Liver (tissue), 9 donors: ENCODE results near the gene DNHD1. TPM values are rescaled to one million over a fixed set of nuclear protein-coding genes. Genes with fewer than 3 reads are reported as not detected.

Experiments
- DNase-seq: peaks from one replicate; pipeline ENCODE4 v3.0.0-alpha.2; 2017; ENCODE audit warnings: low spot score
- H3K27ac ChIP-seq, 2 donors: one replicate each; pipeline ENCODE4 v1.7.0; 2013; ENCODE audit warnings: inconsistent platforms in 2 of 2, low read length in 2 of 2, control low read depth in 1 of 2, low read depth in 1 of 2, mild to moderate bottlenecking in 1 of 2
- H3K27me3 ChIP-seq, 4 donors: one replicate each; pipeline versions ENCODE4 v1.6.1 to v1.7.0; 2013; ENCODE audit warnings: low read length in 3 of 4, inconsistent platforms in 1 of 4, mild to moderate bottlenecking in 1 of 4, moderate library complexity in 1 of 4; ENCODE audit not compliant: control insufficient read depth in 4 of 4, insufficient read depth in 4 of 4
- H3K36me3 ChIP-seq, 4 donors: one replicate each; pipeline versions ENCODE4 v1.6.1 to v1.7.0; 2013; ENCODE audit warnings: low read length in 3 of 4, mild to moderate bottlenecking in 3 of 4, low read depth in 1 of 4, moderate library complexity in 1 of 4; ENCODE audit not compliant: control insufficient read depth in 4 of 4, insufficient read depth in 3 of 4
- H3K4me1 ChIP-seq, 4 donors: one replicate each; pipeline versions ENCODE4 v1.6.1 to v1.7.0; 2013; ENCODE audit warnings: low read length in 3 of 4, mild to moderate bottlenecking in 3 of 4, moderate library complexity in 1 of 4; ENCODE audit not compliant: control insufficient read depth in 4 of 4, insufficient read depth in 4 of 4
- H3K4me3 ChIP-seq, 3 donors: one replicate each; pipeline versions ENCODE4 v1.6.1 to v1.7.0; 2013; ENCODE audit warnings: low read length in 3 of 3, control low read depth in 1 of 3, low read depth in 1 of 3, mild to moderate bottlenecking in 1 of 3
- H3K9ac ChIP-seq, 2 donors: one replicate each; pipeline ENCODE4 v1.7.0; 2013; ENCODE audit warnings: low read length in 2 of 2, mild to moderate bottlenecking in 2 of 2, moderate library complexity in 2 of 2, control low read depth in 1 of 2, low read depth in 1 of 2
- H3K9me3 ChIP-seq, 4 donors: one replicate each; pipeline versions ENCODE4 v1.6.1 to v1.7.0; 2013; ENCODE audit warnings: low read length in 3 of 4; ENCODE audit not compliant: control insufficient read depth in 4 of 4
- FOXA2 ChIP-seq: IDR thresholded peaks from 2 replicates; pipeline ENCODE4 v1.6.1; 2016; ENCODE audit warnings: antibody characterized with exemption
- JUND ChIP-seq, 2 donors: IDR thresholded peaks; 2 replicates each; pipeline ENCODE4 v1.6.1; 2016; ENCODE audit warnings: antibody characterized with exemption in 2 of 2
- SP1 ChIP-seq: IDR thresholded peaks from 2 replicates; pipeline ENCODE4 v1.6.1; 2018; ENCODE audit warnings: antibody characterized with exemption, mild to moderate bottlenecking
- TAF1 ChIP-seq: conservative IDR thresholded peaks from 2 replicates; pipeline ENCODE4 v1.6.1; 2016; ENCODE audit warnings: antibody characterized with exemption, mild to moderate bottlenecking
- WGBS: extraction: QIAGEN DNeasy Blood & Tissue Kit; methylation state at CpG from one replicate; pipeline ENCODE4 v1.1.7; 2013; 5-methylcytosine and 5-hydroxymethylcytosine counted together
- polyA plus RNA-seq, 2 donors: library from polyadenylated mRNA; stranded (reverse) in 1 of 2; unstranded in 1 of 2; fragments of 200-250 nt in 1 of 2; fragments of >200 nt in 1 of 2; fragmentation: Nextera tagmentation in 1 of 2; extraction: Ambion mirVana in 1 of 2; gene quantifications; one replicate each; pipeline versions ENCODE4 v1.2.1 to v1.2.3, GENCODE V29; 2013 to 2015
- total RNA-seq, 2 donors: library from RNA; depleted of rRNA; stranded (reverse); fragments of >200 nt; gene quantifications; one replicate each; pipeline ENCODE4 v1.2.3, GENCODE V29; 2014
- TF ChIP-seq, protein P1 (sequence below): IDR thresholded peaks from 2 replicates; pipeline ENCODE4 v1.6.1; 2016; ENCODE audit warnings: antibody characterized with exemption, mild to moderate bottlenecking
- TF ChIP-seq, protein P2 (sequence below): IDR thresholded peaks from 2 replicates; pipeline ENCODE4 v1.6.1; 2016; ENCODE audit warnings: antibody characterized with exemption
- TF ChIP-seq, protein P3 (sequence below): IDR thresholded peaks from 2 replicates; pipeline ENCODE4 v1.6.1; 2016; ENCODE audit warnings: antibody characterized with exemption
- TF ChIP-seq, protein P4 (sequence below): IDR thresholded peaks from 2 replicates; pipeline ENCODE4 v1.6.1; 2016; ENCODE audit warnings: antibody characterized with exemption
- donor health status: healthy.
- donor health status: healthy.
- donor health status: healthy.
- donor health status: healthy.
- donor health status: healthy.

The DNHD1 gene
- total and polyA plus RNA-seq, 4 donors: 2.1 to 23.6 (median 5.0) TPM

DNA sequence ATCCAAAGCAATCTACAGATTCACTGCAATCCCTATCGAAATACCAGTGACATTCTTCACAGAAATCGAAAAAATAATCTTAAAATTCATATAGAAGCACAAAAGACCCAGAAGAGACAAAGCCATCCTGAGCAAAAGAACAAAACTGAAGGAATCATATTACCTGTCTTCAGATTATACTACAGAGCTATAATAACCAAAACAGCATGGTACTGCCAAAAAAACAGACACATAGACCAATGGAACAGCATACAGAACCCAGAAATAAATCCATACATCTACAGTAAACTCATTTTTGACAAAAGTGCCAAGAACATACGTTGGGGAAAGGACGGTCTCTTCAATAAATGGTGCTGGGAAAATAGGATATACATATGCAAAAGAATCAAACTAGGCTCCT lies 87.4 kb downstream of the DNHD1 start (continued):
- TF ChIP-seq, protein P1, sequence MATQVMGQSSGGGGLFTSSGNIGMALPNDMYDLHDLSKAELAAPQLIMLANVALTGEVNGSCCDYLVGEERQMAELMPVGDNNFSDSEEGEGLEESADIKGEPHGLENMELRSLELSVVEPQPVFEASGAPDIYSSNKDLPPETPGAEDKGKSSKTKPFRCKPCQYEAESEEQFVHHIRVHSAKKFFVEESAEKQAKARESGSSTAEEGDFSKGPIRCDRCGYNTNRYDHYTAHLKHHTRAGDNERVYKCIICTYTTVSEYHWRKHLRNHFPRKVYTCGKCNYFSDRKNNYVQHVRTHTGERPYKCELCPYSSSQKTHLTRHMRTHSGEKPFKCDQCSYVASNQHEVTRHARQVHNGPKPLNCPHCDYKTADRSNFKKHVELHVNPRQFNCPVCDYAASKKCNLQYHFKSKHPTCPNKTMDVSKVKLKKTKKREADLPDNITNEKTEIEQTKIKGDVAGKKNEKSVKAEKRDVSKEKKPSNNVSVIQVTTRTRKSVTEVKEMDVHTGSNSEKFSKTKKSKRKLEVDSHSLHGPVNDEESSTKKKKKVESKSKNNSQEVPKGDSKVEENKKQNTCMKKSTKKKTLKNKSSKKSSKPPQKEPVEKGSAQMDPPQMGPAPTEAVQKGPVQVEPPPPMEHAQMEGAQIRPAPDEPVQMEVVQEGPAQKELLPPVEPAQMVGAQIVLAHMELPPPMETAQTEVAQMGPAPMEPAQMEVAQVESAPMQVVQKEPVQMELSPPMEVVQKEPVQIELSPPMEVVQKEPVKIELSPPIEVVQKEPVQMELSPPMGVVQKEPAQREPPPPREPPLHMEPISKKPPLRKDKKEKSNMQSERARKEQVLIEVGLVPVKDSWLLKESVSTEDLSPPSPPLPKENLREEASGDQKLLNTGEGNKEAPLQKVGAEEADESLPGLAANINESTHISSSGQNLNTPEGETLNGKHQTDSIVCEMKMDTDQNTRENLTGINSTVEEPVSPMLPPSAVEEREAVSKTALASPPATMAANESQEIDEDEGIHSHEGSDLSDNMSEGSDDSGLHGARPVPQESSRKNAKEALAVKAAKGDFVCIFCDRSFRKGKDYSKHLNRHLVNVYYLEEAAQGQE: no peak
- TF ChIP-seq SP1: no peak
- TF ChIP-seq, protein P2, sequence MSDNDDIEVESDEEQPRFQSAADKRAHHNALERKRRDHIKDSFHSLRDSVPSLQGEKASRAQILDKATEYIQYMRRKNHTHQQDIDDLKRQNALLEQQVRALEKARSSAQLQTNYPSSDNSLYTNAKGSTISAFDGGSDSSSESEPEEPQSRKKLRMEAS: no peak

DNA sequence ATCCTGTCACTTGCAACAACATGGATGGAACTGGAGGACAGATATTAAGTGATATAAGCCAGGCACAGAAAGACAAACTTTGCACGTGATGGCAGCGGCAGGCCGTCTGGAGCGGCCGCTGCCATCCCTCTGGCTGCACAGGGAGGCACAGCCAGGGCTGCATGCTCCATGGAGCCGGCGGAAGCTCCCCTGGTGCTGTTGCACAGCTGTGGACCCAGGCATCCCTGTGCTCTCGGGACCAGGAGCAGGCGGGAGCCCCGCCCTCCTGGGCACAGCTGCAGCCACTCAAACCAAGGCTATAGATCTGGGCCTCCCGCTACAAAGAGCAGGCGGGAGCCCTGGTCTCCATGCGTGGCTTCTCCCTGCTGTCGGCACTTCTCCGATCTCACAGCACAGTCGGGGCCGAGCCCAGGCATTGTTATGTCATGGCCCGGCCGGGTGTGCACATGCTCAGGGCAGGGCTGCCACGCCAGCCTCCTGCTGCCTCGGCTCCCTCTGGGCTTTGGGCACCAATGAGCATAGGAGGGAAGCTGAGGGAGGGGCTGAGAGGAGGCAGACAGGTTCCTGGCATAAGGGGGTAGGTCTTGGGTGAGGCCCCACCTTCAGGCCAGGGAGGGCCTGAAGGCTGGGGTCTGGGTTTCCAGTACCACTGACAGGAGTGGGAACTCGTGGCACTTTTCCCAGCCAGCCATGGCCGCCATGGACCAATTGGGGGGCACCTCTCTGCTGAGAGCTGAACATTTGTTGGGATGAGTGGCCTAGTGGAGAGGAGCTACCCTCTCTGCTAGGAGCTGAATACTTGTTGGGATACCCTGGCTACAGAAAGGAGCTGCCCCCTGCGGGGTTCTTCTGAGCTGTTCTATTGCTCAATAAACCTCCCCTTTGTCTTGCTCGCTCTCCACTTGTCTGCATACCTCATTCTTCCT lies 89.6 kb downstream of the DNHD1 start:
- DNase-seq: no peak
- whole genome bisulfite sequencing: 97% methylated on average over 25 of the region's 25 CpGs

DNA sequence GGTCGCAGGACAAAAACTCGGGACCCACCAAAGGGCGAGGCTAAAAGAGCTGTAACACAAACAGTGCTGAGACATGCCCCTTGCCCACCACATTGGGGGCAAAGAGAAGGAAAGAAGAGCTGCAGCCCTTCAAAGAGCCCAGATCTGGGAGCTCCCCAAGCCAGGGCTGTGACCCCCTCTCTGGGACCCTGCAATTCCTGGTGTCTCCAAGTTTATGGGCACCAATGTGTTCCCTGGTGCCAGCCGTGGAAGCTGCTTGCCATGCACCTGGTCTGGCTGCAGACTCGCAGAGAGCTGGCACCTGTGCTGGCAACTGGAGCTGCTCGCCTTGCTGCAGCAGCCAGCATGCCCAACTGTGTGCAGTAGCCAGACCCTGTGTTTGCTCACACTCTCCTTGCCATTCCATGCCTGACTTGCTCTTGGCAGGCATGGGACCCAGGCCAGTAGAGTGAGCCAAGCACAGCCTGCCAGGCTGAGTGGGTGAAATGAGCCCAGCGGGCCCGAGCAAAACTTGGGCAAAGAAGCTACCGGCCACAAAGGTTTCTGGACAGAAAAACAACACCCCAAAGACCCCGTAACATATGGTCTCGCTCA lies 90.4 kb downstream of the DNHD1 start:
- 67% methylated on average over 11 of the region's 11 CpGs for WGBS
- no peak for DNase-seq
- H3K4me3 ChIP-seq: no peak overlapping the region

More for the DNA sequence above, 89.6 kb downstream of the DNHD1 start:
- Histone ChIP-seq H3K4me3 (no peak overlapping the region), H3K9me3 (peaks cover 0 to 9% (median 3%) of the 10 kb centered on the region in 4 donors), H3K27ac (no peak overlapping the region), H3K4me1 (peaks cover 0 to 3% (median 1%) of the 10 kb centered on the region in 4 donors), H3K9ac (no peak overlapping the region), H3K36me3 (peaks cover 0 to 2% (median under 1%) of the 10 kb centered on the region in 4 donors), H3K27me3 (no peaks in the 10 kb centered on the region)
- no peak for TF ChIP-seq TAF1

DNA sequence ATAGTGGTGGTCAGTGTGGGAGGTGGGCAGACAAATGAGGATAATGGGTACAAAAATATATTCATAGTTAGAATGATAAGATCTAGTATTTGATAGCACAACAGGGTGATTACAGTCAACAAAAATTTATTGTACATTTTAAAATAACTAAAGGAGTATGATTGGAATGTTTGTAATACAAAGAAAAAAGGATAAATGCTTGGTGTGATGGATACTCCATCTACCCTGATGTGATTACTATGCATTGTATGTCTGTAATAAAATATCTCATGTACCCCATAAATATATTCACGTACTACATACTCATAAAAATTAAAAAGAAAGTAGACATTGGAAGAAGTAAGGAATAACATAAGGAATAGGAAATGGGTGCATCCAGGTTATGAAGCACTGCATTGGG lies 90.9 kb downstream of the DNHD1 start:
- DNase-seq: no peak
- 97% methylated on average over 1 of the region's 1 CpG for WGBS
- Histone ChIP-seq H3K4me1 (peaks cover 0 to 3% (median 1%) of the 10 kb centered on the region in 4 donors), H3K9ac (no peak overlapping the region), H3K27me3 (no peaks in the 10 kb centered on the region), H3K9me3 (peaks cover 0 to 9% (median 3%) of the 10 kb centered on the region in 4 donors), H3K4me3 (no peak overlapping the region), H3K36me3 (peaks cover 0 to 5% (median 2%) of the 10 kb centered on the region in 4 donors), H3K27ac (no peak overlapping the region)
- TF ChIP-seq, protein P3, sequence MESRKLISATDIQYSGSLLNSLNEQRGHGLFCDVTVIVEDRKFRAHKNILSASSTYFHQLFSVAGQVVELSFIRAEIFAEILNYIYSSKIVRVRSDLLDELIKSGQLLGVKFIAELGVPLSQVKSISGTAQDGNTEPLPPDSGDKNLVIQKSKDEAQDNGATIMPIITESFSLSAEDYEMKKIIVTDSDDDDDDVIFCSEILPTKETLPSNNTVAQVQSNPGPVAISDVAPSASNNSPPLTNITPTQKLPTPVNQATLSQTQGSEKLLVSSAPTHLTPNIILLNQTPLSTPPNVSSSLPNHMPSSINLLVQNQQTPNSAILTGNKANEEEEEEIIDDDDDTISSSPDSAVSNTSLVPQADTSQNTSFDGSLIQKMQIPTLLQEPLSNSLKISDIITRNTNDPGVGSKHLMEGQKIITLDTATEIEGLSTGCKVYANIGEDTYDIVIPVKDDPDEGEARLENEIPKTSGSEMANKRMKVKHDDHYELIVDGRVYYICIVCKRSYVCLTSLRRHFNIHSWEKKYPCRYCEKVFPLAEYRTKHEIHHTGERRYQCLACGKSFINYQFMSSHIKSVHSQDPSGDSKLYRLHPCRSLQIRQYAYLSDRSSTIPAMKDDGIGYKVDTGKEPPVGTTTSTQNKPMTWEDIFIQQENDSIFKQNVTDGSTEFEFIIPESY: no peak

More for the DNA sequence above, 90.4 kb downstream of the DNHD1 start:
- peaks cover 0 to 3% (median 1%) of the 10 kb centered on the region in 4 donors for H3K4me1 ChIP-seq
- no peak overlapping the region for H3K27ac ChIP-seq
- peaks cover 0 to 9% (median 3%) of the 10 kb centered on the region in 4 donors for H3K9me3 ChIP-seq
- H3K27me3 ChIP-seq: no peaks in the 10 kb centered on the region
- H3K36me3 ChIP-seq: peaks cover 0 to 5% (median 2%) of the 10 kb centered on the region in 4 donors
- TF ChIP-seq JUND (IDR thresholded peaks at IDR 0.05) (no peak), FOXA2 (no peak), TAF1 (no peak)
- TF ChIP-seq, protein P4, sequence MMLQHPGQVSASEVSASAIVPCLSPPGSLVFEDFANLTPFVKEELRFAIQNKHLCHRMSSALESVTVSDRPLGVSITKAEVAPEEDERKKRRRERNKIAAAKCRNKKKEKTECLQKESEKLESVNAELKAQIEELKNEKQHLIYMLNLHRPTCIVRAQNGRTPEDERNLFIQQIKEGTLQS: no peak
- H3K9ac ChIP-seq: no peak overlapping the region
